MV-4-11 (cell line): Measurements from ENCODE around the gene KCNAB2.
A peak's percentile ranks its signal among the peaks of the same experiment; 100 is the strongest.

Source experiments
- DNase-seq: peaks from one replicate; lab custom pipeline; 2025; lab: John Stamatoyannopoulos, UW

KCNAB2 gene

DNA sequence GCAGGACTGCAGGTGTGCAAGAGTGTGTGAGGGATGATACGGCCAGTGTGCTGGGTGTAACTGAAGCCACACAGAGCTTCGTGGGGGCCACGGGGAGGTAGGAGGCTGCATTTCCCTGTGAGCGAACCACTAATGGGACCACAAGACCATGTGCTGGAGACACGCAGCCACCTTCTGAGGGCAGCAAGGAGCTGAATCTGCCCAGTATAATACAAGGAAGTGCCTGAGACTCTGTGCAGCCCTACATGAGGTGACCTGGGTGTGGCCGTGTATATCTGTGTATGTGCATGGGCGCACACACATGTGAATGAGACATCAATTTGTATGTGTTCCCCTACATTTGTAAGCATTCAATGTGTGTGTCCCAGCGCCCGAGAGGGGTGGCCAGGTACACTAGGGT is 83.6 kb downstream of the KCNAB2 start:
- DNase-seq, result peak; percentile 24

DNA sequence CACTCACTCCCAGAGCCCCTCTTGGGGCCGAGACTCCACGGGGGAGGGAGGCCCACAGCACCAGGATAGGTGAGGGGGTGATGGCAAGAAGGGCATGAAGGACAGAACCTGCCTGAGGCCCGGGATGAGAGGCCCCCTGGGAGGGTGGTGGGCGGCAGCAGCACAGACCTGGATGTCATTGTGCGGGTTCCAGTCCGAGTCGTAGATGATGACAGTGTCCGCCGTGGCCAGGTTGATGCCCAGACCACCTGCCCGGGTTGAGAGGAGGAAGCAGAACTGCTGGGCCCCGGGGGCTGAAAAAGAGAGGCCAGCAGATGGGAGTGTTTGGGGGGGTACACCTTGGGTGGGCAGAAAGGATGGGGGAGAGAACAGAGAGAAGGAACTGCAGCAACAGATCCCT is 84.3 kb downstream of the KCNAB2 start:
- DNase-seq, result no peak

- no peak for DNase-seq
Observed at GRCh38 chr1:6130596-6130995, 84.9 kb downstream of the KCNAB2 start.

DNA sequence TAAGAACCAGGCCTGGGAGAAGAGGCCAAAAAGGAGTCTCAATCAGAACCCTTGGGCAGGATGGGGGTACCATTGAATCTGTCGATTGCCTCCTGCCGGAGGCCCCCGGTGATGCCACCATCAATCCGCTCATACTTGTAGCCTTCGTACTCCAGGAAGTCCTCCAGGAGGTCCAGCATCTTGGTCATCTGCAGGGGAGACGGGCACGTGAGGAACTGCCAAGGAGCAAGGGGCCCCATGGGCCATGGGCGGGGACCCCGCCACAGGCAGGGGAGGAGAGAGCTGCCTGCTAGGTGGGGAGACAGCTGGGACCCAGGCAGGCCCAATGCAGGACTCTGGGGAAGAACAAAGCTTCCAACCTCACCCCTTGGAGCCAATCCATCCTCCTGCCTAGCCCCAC is 85.9 kb downstream of the KCNAB2 start:
- DNase-seq, result no peak

DNA sequence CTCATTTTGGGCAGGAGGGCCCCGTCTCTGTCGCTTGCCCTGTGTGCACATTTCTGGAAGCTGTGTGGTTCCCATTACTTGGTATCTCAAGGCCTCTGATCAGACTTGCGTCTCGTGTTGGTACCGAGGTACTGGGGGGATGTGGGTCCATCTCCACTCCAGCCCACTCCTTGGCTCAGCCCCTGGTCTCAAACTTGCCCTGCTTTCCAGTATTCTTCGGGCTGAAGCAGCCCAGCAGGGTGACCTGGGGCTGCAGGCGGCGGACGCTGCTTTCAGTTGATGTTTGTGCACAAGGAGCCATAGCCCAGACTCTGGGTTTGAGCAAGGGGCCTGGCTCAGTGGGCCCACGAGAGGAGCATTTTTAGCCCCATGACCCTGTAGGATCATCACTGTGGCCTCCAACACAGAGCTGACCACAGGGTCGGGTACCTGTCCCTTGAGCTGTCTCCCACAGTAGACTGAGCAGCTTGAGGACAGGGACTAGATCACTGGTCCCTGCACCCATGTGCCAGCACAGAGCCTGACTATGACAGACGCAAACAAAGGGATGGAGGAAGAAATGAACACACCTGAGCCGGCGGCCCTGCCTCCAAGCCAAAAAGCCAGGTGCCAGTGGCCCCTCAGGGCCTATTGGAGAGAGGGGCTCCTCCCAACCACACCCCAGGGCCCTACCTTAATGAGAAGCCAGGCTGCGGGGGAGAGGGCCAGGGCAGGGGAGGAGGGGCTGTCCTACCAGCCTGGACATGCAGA is 87.6 kb downstream of the KCNAB2 start:
- no peak for DNase-seq

GRCh38 chr1:6134206-6134605 is 88.5 kb downstream of the KCNAB2 start:
- no peak for DNase-seq

DNA sequence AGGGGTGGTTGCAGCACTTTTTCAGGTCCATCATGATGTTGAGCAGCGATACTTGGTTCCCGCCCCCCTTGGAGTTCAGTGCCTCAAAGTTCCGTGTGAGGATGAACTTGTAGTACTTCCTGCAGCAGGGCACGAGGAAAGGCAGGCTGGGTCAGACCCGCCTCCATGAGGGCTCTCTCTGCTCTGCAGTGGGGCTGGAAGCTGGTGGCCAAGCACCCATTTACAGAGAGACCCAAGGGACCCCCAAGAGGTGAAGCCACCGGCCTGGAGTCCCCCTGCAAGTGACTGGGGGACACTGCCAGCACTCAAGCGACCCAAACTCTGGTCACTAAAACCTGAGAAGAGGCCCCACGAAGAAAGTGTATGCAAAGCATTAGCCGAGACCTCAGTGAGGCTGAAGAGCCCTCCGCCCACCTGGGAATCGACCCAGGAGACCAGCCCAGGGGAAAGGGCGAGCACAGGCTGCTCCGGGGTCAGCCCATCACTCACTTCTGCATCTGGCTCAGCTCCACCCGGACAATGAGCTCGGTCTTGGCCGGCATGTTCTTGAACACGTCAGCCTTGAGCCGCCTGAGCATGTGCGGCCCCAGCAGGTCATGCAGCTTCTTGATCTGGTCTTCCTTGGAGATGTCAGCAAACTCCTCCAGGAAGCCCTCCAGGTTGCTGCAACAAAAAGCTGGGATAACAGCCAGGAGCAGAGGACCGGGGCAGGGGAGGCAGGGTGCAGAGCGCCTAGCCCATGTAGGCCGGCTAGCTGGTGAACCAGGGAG is 89.2 kb downstream of the KCNAB2 start:
- DNase-seq, result no peak

GRCh38 chr1:6136516-6137220 is 91.0 kb downstream of the KCNAB2 start:
- DNase-seq, result no peak

DNA sequence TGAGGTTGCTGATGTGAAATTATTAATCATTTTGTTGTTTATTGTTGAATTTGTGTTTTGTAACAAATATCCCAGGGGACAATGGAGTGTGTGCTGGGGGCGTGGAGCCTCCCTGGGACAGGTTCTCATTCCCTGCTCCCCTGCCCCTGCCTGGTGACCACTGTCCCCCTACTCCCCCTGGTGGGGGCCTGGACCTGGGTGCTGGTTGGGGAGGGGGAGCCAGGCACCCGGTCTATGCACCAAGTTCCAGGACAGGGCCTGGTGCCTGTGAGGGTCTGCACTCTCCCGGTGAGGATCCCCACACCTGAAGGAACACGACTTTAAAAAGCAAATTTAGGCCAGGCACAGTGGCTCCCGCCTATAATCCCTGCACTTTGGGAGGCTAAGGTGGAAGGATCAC is 92.1 kb downstream of the KCNAB2 start:
- no peak for DNase-seq

- no peak for DNase-seq
Observed at GRCh38 chr1:6140413-6140812, 94.7 kb downstream of the KCNAB2 start.

- DNase-seq, result peak; percentile 9
Observed at GRCh38 chr1:6141592-6141991, 95.9 kb downstream of the KCNAB2 start.

DNA sequence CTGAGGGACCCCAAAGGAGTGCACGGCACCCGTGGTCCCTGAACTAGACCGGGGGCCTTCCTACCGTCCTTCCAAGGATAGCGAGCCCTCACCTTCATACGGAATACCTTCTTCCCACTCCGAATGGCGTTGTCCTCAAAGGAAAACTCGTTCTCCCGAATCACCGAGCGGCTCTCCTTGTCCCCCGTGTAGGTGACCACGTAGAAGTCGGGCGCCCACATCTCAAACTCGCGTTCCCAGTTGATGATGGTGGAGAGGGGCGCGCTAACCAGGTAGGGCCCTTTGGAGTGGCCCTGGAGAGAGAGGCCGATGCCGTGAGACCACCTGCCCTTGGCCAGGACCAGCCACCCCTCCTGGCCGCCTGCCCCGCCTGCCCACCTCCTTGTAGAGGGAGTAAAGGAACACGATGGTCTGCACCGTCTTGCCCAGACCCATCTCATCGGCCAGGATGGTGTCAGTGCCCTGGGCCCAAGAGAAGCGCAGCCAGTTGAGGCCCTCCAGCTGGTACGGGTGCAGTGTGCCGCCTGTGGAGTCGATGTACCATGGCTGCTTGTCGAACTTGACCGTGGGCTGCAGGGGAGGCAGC is 96.4 kb downstream of the KCNAB2 start:
- DNase-seq, result no peak

DNA sequence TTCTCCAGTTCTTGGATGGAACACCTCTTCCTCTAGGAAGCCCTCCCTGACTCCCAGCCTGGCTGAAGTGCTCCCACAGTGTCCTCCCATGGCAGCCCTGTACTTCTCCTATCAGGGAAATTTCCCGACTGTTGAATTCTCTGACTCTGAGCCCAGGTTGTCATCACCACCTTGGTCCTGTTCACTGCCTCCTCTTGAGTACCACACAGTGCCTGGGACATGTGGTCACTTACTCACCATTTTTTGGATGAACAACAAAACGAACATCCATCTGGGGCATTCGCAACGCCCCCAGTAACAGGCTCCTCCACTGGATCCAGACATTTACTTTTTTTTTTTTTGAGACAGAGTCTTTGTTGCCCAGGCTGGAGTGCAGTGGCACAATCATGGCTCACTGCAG is 97.0 kb downstream of the KCNAB2 start:
- DNase-seq, result no peak

DNA sequence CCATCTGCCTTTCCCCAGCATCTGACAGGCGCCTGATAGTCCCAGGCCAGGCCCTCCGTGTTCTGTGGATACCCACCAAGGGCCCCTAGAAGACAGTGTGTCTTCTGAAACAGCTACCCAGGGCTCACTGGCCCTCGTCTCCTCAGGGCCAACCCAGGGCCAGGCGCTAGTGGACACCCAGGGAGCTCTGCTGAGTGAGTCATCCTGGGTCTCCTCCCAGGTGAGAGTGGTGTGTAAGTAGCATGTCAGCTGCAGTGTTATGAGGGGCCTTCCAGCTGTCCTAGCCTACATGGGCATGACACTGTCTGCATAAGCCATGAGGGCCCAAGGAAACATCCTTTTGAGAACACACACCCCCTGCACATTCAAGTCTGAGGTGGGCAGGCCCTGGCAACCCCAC is 97.7 kb downstream of the KCNAB2 start:
- no peak for DNase-seq

DNA sequence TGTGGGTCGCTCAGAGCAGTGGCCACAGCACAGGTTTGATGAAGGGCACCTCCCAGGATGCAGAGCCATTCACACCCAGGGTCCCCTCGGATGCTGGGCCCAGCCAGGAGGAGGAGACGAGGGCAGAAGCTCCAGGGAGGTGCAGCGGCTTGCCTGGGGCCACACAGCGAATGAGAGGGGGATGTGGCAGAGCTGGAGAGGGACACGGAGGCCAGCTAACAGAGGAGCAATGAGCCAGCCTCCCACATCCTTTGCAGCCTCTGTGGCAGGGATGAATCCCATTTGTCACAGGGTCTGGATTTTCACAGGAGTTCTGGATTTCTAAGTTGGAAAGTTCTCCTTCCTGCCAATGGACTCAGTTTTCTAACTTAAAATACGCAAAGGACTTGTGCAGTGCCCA is 98.5 kb downstream of the KCNAB2 start:
- DNase-seq, result no peak

GRCh38 chr1:6144647-6145395 is 99.1 kb downstream of the KCNAB2 start:
- DNase-seq, result no peak

DNA sequence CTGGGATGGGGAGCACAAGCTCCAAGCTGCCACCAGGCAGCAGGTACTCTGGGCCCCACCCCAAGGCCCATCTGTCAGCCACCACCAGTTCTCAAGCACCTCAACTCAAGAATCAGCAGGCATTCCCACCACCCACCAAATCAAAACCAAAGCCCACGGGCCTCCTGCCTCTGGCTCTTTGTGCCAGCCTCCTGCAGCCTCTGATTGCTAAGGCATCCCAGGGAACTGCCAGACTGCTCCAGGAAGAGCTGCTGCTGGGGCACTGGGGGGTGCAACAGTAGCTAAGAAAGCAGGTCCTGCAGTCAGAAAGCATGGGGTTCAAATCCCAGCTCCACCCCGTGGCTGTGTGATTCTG is 99.7 kb downstream of the KCNAB2 start:
- no peak for DNase-seq

- no peak for DNase-seq
Observed at GRCh38 chr1:6145864-6146410, 100.2 kb downstream of the KCNAB2 start.

GRCh38 chr1:6148497-6149241 is 103.0 kb downstream of the KCNAB2 start:
- DNase-seq, result peak; percentile 37

DNA sequence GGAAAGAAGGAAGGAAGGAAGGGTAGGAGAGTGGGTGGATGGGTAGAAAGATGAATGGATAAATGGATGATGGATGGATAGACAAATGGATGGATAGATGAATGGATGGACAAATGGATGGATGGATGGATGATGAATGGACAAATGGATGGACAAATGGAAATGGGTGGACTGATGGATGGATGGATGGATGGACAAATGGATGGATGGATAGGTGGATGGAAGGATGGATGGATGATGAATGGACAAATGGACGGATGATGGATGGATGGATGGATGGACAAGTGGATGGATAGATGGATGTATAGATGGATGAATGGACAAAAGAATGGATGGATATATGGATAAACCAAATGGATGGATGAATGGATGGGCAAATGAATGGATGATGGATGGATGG is 103.9 kb downstream of the KCNAB2 start:
- DNase-seq, result no peak
